Neural cell (in vitro differentiated cells): ENCODE results near the gene SGTA.

Source experiments
- EP300 ChIP-seq: fragments of 450-650 bp; conservative IDR thresholded peaks from 2 replicates; pipeline ENCODE4 v1.6.1; 2014; ENCODE audit warnings: antibody characterized with exemption, mild to moderate bottlenecking, moderate library complexity; ENCODE audit not compliant: poor library complexity, severe bottlenecking
- EZH2 ChIP-seq: fragments of 200-600, 300-800 bp; shearing (Covaris generic), sonication (generic); IDR thresholded peaks from 2 replicates; pipeline ENCODE4 v1.6.1; 2014; ENCODE audit warnings: antibody characterized with exemption, low read length, borderline replicate concordance, mild to moderate bottlenecking; ENCODE audit not compliant: insufficient read depth, poor library complexity, severe bottlenecking
- RAD21 ChIP-seq: fragments of 450-650 bp; conservative IDR thresholded peaks from 2 replicates; pipeline ENCODE4 v1.6.1; 2014; ENCODE audit warnings: antibody characterized with exemption, mild to moderate bottlenecking, moderate library complexity
- TF ChIP-seq, protein P1 (sequence below): fragments of 450-650 bp; IDR thresholded peaks from 2 replicates; pipeline ENCODE4 v1.5.1; 2014; ENCODE audit warnings: antibody characterized with exemption, mild to moderate bottlenecking, moderate library complexity; ENCODE audit not compliant: poor library complexity, severe bottlenecking
- TF ChIP-seq, protein P2 (sequence below): IDR thresholded peaks from 2 replicates; pipeline ENCODE4 v1.6.1; 2012; ENCODE audit warnings: borderline replicate concordance

DNA sequence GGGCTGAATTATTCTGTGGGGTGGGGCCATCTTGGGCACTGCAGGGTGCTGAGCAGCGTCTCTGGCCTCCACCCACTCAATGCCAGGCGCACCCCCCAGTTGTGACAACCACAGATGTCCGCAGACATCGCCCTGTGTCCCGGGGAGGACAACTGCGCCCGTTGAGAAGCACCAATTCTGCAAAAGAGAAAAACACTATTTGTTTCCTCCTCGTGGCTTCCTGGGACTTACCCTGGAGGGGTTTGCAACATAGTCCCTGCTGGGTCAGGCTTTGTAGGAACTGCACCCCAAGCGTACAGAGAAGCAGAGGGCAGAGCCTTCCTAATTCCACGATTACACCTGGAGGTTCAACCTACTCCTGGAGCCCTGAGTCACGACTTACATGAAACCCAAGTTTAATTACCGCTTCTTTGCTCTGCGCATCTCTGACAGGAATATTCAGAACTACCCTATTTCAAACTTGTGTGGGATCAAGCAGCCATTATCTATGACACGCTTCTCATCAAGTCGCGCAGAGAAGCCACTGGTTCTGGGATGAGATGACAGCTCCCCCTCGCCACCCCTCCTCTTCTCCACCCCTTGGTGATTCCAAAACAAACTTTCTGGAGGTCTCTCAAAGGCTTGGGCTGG is 32.1 kb downstream of the SGTA start:
- TF ChIP-seq, protein P1, sequence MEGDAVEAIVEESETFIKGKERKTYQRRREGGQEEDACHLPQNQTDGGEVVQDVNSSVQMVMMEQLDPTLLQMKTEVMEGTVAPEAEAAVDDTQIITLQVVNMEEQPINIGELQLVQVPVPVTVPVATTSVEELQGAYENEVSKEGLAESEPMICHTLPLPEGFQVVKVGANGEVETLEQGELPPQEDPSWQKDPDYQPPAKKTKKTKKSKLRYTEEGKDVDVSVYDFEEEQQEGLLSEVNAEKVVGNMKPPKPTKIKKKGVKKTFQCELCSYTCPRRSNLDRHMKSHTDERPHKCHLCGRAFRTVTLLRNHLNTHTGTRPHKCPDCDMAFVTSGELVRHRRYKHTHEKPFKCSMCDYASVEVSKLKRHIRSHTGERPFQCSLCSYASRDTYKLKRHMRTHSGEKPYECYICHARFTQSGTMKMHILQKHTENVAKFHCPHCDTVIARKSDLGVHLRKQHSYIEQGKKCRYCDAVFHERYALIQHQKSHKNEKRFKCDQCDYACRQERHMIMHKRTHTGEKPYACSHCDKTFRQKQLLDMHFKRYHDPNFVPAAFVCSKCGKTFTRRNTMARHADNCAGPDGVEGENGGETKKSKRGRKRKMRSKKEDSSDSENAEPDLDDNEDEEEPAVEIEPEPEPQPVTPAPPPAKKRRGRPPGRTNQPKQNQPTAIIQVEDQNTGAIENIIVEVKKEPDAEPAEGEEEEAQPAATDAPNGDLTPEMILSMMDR = no peak
- TF ChIP-seq EP300 (no peak), EZH2 (no peak), RAD21 (no peak)
- TF ChIP-seq, protein P2, sequence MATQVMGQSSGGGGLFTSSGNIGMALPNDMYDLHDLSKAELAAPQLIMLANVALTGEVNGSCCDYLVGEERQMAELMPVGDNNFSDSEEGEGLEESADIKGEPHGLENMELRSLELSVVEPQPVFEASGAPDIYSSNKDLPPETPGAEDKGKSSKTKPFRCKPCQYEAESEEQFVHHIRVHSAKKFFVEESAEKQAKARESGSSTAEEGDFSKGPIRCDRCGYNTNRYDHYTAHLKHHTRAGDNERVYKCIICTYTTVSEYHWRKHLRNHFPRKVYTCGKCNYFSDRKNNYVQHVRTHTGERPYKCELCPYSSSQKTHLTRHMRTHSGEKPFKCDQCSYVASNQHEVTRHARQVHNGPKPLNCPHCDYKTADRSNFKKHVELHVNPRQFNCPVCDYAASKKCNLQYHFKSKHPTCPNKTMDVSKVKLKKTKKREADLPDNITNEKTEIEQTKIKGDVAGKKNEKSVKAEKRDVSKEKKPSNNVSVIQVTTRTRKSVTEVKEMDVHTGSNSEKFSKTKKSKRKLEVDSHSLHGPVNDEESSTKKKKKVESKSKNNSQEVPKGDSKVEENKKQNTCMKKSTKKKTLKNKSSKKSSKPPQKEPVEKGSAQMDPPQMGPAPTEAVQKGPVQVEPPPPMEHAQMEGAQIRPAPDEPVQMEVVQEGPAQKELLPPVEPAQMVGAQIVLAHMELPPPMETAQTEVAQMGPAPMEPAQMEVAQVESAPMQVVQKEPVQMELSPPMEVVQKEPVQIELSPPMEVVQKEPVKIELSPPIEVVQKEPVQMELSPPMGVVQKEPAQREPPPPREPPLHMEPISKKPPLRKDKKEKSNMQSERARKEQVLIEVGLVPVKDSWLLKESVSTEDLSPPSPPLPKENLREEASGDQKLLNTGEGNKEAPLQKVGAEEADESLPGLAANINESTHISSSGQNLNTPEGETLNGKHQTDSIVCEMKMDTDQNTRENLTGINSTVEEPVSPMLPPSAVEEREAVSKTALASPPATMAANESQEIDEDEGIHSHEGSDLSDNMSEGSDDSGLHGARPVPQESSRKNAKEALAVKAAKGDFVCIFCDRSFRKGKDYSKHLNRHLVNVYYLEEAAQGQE = no peak
